Osteocyte (in vitro differentiated cells): ENCODE results near the gene SEMA3F. TPM values are rescaled to one million over a fixed set of nuclear protein-coding genes. Genes with fewer than 3 reads are reported as not detected.
"Not testable (repeated sequence)": the region's sequence is repeated elsewhere in the genome, so short reads cannot be mapped to it uniquely, and the experiment has no call there.

Source experiments
- DNase-seq: peaks from one replicate; pipeline ENCODE4 v3.0.0; 2021; ENCODE audit warnings: mixed read lengths; ENCODE audit not compliant: unreplicated experiment; ENCODE audit errors: extremely low spot score
- H3K27ac Mint-ChIP-seq: one replicate; pipeline ENCODE4 v1.8.0; 2021; ENCODE audit warnings: mild to moderate bottlenecking, mixed read lengths; ENCODE audit not compliant: unreplicated experiment
- H3K27me3 Mint-ChIP-seq: one replicate; pipeline ENCODE4 v1.8.0; 2021; ENCODE audit warnings: mixed read lengths; ENCODE audit not compliant: unreplicated experiment
- H3K36me3 Mint-ChIP-seq: one replicate; pipeline ENCODE4 v1.8.0; 2021; ENCODE audit warnings: mixed read lengths; ENCODE audit not compliant: unreplicated experiment
- H3K4me1 Mint-ChIP-seq: one replicate; pipeline ENCODE4 v1.8.0; 2021; ENCODE audit warnings: mixed read lengths; ENCODE audit not compliant: unreplicated experiment
- H3K4me3 Mint-ChIP-seq: one replicate; pipeline ENCODE4 v1.8.0; 2021; ENCODE audit warnings: mild to moderate bottlenecking, moderate library complexity, mixed read lengths; ENCODE audit not compliant: unreplicated experiment
- H3K9me3 Mint-ChIP-seq: one replicate; pipeline ENCODE4 v1.8.0; 2021; ENCODE audit warnings: mixed read lengths; ENCODE audit not compliant: unreplicated experiment
- CTCF ChIP-seq: fragments of 200-600 bp; sonication (generic); IDR thresholded peaks from 2 replicates; pipeline ENCODE4 v1.5.0; 2021; ENCODE audit warnings: antibody characterized with exemption, mild to moderate bottlenecking, moderate library complexity
- total RNA-seq: library from RNA; stranded (reverse); gene quantifications from 2 replicates; pipeline ENCODE4 v1.2.1, GENCODE V29; 2021

SEMA3F gene
- total RNA-seq, 1 donor from 2014 or later, result 11.8 TPM

DNA sequence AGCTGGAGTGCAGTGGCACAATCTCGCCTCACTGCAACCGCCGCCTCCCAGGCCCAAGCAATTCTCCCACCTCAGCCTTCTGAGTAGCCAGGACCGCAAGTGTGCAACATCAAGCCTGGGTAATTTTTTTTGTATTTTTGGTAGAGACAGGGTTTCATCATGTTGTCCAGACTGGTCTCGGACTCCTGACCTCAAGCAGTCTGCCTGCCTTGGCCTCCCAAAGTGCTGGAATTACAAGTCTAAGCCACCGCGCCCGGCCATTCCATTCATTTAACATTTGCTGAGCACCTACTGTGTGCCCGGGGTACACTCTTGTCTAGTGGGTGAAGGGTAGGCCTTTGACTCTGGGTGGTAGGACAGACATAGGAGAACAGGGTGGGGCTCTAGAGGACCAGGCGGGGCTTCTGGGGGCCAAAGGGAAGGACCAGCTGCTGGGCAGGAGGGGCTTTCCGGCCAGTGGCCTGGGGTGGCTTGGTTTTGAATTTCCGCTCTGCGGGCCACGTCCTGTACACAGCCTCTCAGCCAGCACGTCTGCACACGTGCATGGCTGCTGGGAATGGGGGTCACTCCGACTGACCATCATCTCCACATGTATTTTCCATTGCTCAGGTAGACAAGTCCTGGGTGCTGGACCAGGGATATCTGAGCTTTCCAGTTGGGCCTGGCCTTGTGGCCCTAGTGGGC lies 52.4 kb downstream of the SEMA3F start:
- Mint-ChIP-seq H3K27me3 (peaks cover 13% of the 10 kb centered on the region), H3K4me1 (peaks cover 40% of the 10 kb centered on the region), H3K9me3 (no peaks in the 10 kb centered on the region), H3K4me3 (no peak overlapping the region), H3K36me3 (no peaks in the 10 kb centered on the region), H3K27ac (no peak overlapping the region)
- no peak for TF ChIP-seq CTCF
- no peak for DNase-seq

DNA sequence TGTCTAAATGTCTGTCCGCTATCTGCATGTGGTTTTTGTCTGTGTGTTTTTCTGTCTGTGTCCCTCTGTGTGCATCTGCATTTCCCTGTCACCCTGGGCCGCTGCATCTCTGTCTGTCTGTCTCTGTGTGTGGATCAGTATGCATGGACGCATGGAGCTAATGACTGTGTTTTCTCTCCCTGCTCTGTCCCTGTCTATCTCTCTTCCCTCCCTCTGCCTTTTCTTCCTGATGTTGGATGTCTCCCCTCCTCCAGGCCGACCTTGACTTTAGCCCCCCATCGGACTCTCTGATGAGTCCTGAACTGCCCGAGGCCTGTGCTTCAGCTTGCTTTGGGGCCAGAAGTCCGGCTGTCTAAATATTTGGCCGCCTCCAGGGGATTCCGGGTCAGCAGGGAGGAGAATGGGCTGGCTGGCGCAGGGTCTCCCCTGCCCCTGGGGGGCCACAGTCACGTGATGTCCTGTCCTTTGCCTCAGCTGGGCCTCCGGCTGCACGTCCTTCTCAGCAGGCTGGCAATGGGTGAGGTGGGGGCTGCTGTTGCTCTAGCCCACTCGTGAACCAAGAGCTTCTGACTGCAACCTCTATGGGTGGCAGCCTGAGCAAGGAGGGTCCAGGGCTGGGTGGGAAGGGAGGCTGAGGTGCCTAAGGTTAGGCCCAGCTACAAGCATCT lies 53.7 kb downstream of the SEMA3F start:
- TF ChIP-seq CTCF, result no peak
- peaks cover 30% of the 10 kb centered on the region for H3K4me1 Mint-ChIP-seq
- H3K9me3 Mint-ChIP-seq, result no peaks in the 10 kb centered on the region
- no peak overlapping the region for H3K27ac Mint-ChIP-seq
- no peak overlapping the region for H3K4me3 Mint-ChIP-seq
- DNase-seq, result no peak
- H3K36me3 Mint-ChIP-seq, result no peaks in the 10 kb centered on the region
- H3K27me3 Mint-ChIP-seq, result peaks cover 8% of the 10 kb centered on the region

DNA sequence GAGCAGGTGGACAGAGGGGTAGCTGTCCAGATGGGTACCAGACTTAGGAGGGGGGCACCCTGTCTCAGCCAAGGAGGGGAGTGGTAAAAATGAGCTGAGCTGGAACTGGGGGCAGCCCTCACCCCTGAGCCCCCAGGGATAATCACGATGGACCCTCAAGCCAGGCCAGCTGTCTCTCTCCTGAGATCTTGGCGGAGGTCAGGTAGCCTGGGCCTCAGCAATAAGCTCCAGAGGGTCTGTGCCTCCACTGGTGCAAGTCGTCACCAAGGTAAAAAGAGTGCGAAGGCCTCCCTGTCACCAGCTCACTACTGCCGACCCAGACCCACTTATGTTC lies 55.0 kb downstream of the SEMA3F start:
- Mint-ChIP-seq H3K9me3 (no peaks in the 10 kb centered on the region), H3K36me3 (no peaks in the 10 kb centered on the region), H3K27ac (no peak overlapping the region), H3K4me3 (no peak overlapping the region), H3K4me1 (peaks cover 25% of the 10 kb centered on the region), H3K27me3 (peaks cover 8% of the 10 kb centered on the region)
- no peak for DNase-seq
- no peak for TF ChIP-seq CTCF

- Mint-ChIP-seq H3K4me3 (no peak overlapping the region), H3K4me1 (peaks cover 22% of the 10 kb centered on the region), H3K27me3 (peaks cover 8% of the 10 kb centered on the region), H3K36me3 (no peaks in the 10 kb centered on the region), H3K27ac (no peak overlapping the region), H3K9me3 (no peaks in the 10 kb centered on the region)
- no peak for DNase-seq
- no peak for TF ChIP-seq CTCF
Measured at GRCh38 chr3:50210510-50211367, 55.6 kb downstream of the SEMA3F start.

DNA sequence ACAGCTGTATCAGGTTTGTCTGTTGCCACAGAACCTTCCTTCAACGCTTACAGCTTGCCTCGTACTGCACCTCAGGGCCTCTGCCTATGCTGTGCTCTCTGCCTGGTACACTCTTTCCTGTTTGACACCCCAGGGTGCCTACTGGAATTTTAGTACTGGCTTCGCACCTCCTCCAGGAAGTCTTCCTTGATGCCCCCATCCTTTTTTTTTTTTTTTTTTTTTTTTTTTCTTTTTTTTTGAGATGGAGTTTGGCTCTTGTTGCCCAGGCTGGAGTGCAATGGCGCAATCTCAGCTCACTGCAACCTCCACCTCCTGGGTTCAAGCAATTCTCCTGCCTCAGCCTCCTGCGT lies 56.2 kb downstream of the SEMA3F start:
- not testable (repeated sequence) for DNase-seq, H3K4me3 Mint-ChIP-seq, H3K27me3 Mint-ChIP-seq, H3K9me3 Mint-ChIP-seq, H3K27ac Mint-ChIP-seq, H3K36me3 Mint-ChIP-seq
- H3K4me1 Mint-ChIP-seq, result peaks cover 21% of the 10 kb centered on the region
